Measurements from ENCODE around the gene OGG1. TPM values are rescaled to one million over a fixed set of nuclear protein-coding genes. Genes with fewer than 3 reads are reported as not detected.
"Not testable (repeated sequence)": the region's sequence is repeated elsewhere in the genome, so short reads cannot be mapped to it uniquely, and the experiment has no call there.

OGG1 gene
- total RNA-seq, 1 experiment from 2014 or later, result 27.5 TPM

GRCh38 chr3:9765865-9766264 is 16.1 kb downstream of the OGG1 start:
- DNase-seq (ENCODE audit: low spot score), result peak; percentile 34

GRCh38 chr3:9767418-9767817 is 17.7 kb downstream of the OGG1 start:
- no peak for DNase-seq (ENCODE audit: low spot score)

GRCh38 chr3:9768141-9768775 is 18.5 kb downstream of the OGG1 start:
- DNase-seq (ENCODE audit: low spot score), result no peak

GRCh38 chr3:9769012-9769411 is 19.3 kb downstream of the OGG1 start:
- DNase-seq (ENCODE audit: low spot score), result no peak

GRCh38 chr3:9769426-9770275 is 19.9 kb downstream of the OGG1 start, which contains the start of gene CAMK1:
CAMK1 (minus strand) TSS chr3:9769947; CDS start chr3:9767749, 2,198 bp downstream.
- peak; percentile 35 for DNase-seq (ENCODE audit: low spot score)

- DNase-seq (ENCODE audit: low spot score), result no peak
Observed at GRCh38 chr3:9770276-9770812, 20.6 kb downstream of the OGG1 start.

- DNase-seq (ENCODE audit: low spot score), result not testable (repeated sequence)
Observed at GRCh38 chr3:9771007-9771406, 21.3 kb downstream of the OGG1 start.

GRCh38 chr3:9776896-9777693 is 27.3 kb downstream of the OGG1 start:
- DNase-seq (ENCODE audit: low spot score), result no peak

GRCh38 chr3:9777694-9778021 is 27.9 kb downstream of the OGG1 start:
- no peak for DNase-seq (ENCODE audit: low spot score)

GRCh38 chr3:9778143-9779074 is 28.7 kb downstream of the OGG1 start:
- DNase-seq (ENCODE audit: low spot score), result no peak

- DNase-seq (ENCODE audit: low spot score), result no peak
Observed at GRCh38 chr3:9779075-9779593, 29.4 kb downstream of the OGG1 start.

- DNase-seq (ENCODE audit: low spot score), result no peak
Observed at GRCh38 chr3:9779721-9780457, 30.1 kb downstream of the OGG1 start.

GRCh38 chr3:9780458-9780812 is 30.7 kb downstream of the OGG1 start:
- DNase-seq (ENCODE audit: low spot score), result no peak

GRCh38 chr3:9780910-9781309 is 31.2 kb downstream of the OGG1 start:
- DNase-seq (ENCODE audit: low spot score), result no peak

- DNase-seq (ENCODE audit: low spot score), result no peak
Observed at GRCh38 chr3:9781551-9781950, 31.8 kb downstream of the OGG1 start.

- DNase-seq (ENCODE audit: low spot score), result no peak
Observed at GRCh38 chr3:9781978-9782603, 32.3 kb downstream of the OGG1 start.

- DNase-seq (ENCODE audit: low spot score), result no peak
Observed at GRCh38 chr3:9782770-9783169, 33.0 kb downstream of the OGG1 start.

GRCh38 chr3:9783954-9784353 is 34.2 kb downstream of the OGG1 start:
- no peak for DNase-seq (ENCODE audit: low spot score)

- DNase-seq (ENCODE audit: low spot score), result no peak
Observed at GRCh38 chr3:9784965-9785364, 35.2 kb downstream of the OGG1 start.

- no peak for DNase-seq (ENCODE audit: low spot score)
Observed at GRCh38 chr3:9785602-9786001, 35.9 kb downstream of the OGG1 start.
